ENCODE results near the gene SUMF2. TPM values are rescaled to one million over a fixed set of nuclear protein-coding genes. Genes with fewer than 3 reads are reported as not detected.
"Not testable (repeated sequence)": the region's sequence is repeated elsewhere in the genome, so short reads cannot be mapped to it uniquely, and the experiment has no call there.

SUMF2 gene
- total RNA-seq, 4 donors from 2014 or later, result 84.2 to 117 (median 88.6) TPM

DNA sequence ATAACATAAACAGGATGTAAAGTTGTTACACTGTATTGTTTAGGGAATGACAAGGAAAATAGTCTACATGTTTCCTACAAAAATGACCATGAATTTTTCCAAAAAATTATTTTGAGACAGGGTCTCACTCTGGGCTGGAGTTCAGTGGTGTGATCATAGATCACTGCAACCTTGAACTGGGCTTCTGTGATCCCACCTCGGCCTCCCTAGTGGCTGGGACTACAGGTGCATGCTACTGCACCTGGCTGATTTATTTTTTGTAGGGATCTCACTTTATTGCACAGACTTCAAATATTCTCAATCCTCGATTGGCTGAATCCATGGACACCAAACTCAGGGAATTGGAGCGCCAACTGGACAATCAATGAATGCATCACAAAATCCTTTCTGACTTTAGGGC lies 35.6 kb downstream of the SUMF2 start:
- H3K4me3 ChIP-seq, result no peak overlapping the region
- no peak overlapping the region for H3K27ac ChIP-seq
- H3K4me1 ChIP-seq, result peaks cover 0 to 28% (median 0%) of the 10 kb centered on the region in 3 donors
- TF ChIP-seq POLR2A (IDR thresholded peaks at IDR 0.05) (no peak), POLR2AphosphoS5 (IDR thresholded peaks at IDR 0.05) (no peak), EP300 (IDR thresholded peaks at IDR 0.05) (no peak)
- TF ChIP-seq, protein P1, sequence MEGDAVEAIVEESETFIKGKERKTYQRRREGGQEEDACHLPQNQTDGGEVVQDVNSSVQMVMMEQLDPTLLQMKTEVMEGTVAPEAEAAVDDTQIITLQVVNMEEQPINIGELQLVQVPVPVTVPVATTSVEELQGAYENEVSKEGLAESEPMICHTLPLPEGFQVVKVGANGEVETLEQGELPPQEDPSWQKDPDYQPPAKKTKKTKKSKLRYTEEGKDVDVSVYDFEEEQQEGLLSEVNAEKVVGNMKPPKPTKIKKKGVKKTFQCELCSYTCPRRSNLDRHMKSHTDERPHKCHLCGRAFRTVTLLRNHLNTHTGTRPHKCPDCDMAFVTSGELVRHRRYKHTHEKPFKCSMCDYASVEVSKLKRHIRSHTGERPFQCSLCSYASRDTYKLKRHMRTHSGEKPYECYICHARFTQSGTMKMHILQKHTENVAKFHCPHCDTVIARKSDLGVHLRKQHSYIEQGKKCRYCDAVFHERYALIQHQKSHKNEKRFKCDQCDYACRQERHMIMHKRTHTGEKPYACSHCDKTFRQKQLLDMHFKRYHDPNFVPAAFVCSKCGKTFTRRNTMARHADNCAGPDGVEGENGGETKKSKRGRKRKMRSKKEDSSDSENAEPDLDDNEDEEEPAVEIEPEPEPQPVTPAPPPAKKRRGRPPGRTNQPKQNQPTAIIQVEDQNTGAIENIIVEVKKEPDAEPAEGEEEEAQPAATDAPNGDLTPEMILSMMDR (IDR thresholded peaks at IDR 0.05), result no peak
- H3K36me3 ChIP-seq, result peaks cover 4 to 67% of the 10 kb centered on the region in 2 donors
- 90% methylated on average over 2 to 3 of the region's 3 CpGs for WGBS, 2 donors (ENCODE audit: low coverage in 1 of 2)
- no peaks in the 10 kb centered on the region for H3K9me3 ChIP-seq
- H3K27me3 ChIP-seq, result no peaks in the 10 kb centered on the region
- no peak for ATAC-seq

DNA sequence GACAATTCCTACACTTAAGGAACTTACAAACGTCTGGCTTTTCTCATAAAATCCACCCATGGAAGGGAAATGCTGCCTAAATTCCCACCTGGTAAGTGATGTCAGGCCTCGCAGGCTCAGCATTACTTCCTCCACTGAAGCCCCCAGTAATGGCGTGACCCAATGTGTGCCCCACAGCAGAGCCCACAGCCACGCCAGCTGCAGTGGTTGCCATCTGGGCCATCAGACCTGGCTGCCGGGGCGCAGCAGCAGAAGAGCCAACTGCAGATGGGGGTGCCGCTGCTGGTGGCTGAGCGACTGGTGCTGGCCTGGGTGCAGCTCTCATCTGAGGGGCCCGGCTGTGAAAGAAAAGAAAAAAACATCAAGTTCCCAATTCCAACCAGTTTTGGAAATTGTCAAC lies 40.1 kb downstream of the SUMF2 start:
- not testable (repeated sequence) for H3K27ac ChIP-seq, H3K4me3 ChIP-seq, H3K27me3 ChIP-seq, ATAC-seq, H3K9me3 ChIP-seq
- WGBS, 2 donors (ENCODE audit: low coverage in 1 of 2), result 17 to 68% methylated on average over 1 to 4 of the region's 9 CpGs
- Histone ChIP-seq H3K36me3 (peaks cover 4 to 56% of the 10 kb centered on the region in 2 donors), H3K4me1 (peaks cover 0 to 32% (median 8%) of the 10 kb centered on the region in 3 donors)

DNA sequence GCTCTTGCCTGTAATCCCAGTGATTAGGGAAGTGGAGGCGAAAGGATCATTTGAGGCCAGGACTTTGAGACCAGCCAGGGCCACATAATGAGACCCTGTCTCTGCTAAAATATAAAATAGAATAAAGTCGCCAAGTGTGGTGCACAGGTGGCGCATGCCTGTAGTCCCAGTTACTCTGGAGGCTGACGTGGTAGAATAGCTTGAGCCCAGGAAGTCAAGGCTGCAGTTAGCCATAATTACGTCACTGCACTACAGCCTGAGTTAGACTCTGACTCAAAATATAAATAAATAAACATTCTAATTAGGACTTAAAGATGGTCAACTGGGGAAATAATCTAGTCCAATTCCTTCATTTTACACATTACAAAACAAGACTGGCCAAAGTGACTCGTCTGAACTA lies 41.4 kb downstream of the SUMF2 start:
- Histone ChIP-seq H3K4me3 (peak overlapping the region; percentile 56 to 64), H3K9me3 (no peaks in the 10 kb centered on the region), H3K27me3 (no peaks in the 10 kb centered on the region), H3K36me3 (peaks cover 4 to 42% of the 10 kb centered on the region in 2 donors), H3K27ac (peak overlapping the region; percentile 51 to 92 (median 90)), H3K4me1 (peaks cover 0 to 32% (median 8%) of the 10 kb centered on the region in 3 donors)
- 15 to 18% methylated on average over 4 to 6 of the region's 6 CpGs for WGBS, 2 donors (ENCODE audit: low coverage in 1 of 2)
- no peak for TF ChIP-seq EP300 (IDR thresholded peaks at IDR 0.05)
- no peak for TF ChIP-seq POLR2AphosphoS5 (IDR thresholded peaks at IDR 0.05)
- TF ChIP-seq, protein P1 (IDR thresholded peaks at IDR 0.05), result no peak
- no peak for TF ChIP-seq POLR2A (IDR thresholded peaks at IDR 0.05)
- no peak for ATAC-seq

DNA sequence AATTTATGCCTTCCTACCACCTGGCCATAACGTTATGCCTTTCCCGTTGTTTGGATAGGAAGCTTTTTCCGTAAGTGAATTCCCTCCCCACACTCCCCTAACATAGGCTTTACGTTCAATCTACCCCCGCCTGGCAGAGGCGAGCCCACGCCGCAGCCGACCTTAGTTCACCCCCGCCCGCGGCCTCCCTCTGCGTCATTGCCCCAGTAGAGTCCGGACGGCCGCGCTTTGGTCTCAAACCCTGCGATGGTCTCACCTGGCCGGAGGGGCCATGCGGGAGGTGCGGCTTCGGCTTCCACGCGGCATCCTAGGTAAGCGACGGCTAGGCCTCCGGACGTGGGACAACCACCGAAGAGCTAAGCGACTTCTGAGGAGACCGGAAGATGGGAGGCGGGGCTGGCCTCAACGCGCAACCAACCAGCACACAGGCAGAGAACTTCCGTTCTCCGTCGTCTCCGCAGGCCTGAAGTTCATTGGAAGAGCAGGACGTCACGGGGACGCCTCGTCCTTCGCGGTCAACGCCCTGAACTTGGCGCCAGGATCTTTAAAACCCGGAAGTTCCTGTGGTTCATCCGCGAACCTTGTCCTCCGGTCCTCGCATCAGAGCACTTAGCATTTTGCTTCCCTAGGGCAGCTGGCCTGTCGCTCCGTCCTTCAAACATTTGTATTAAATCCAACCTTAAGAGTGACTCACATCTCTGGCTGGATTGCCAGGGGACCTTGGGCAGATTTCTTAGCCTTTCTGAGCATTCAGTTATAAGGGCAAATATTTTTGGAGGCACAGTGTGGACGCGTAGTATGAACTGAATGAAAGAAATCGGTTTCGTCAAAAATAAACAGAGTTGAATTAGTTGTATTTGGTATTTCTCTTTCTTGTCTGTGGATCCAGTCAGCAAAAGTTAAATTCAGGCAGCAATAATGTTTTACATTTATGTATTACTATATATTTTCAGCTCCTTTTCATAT lies 42.3 kb downstream of the SUMF2 start, which contains the start of gene CHCHD2:
Gene CHCHD2 (minus strand): TSS at position 369 of the 966 bp plus-strand sequence. CDS start 63 bp downstream, at position 306.
- peak; percentile 100 for ATAC-seq
- H3K4me3 ChIP-seq, result peak within 1 kb of the TSS; percentile 56 to 64
- 2 to 4% methylated on average over 18 to 29 of the region's 57 CpGs for WGBS, 2 donors (ENCODE audit: low coverage in 1 of 2)

DNA sequence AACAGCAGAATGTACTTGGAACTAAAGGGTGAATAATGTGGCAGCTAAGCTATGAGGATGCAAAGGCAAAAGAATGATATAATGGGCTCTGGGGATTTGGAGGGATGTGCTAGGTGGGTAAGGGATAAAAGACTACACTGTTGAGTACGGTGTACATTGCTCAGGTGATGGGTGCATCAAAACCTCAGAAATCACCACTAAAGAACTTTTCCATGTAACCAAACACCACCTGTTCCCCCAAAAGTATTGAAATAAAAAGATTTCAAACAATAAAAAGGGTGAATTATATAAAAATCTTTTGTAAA lies 43.8 kb downstream of the SUMF2 start:
- Histone ChIP-seq H3K4me3 (no peak overlapping the region), H3K4me1 (peaks cover 0 to 32% (median 8%) of the 10 kb centered on the region in 3 donors), H3K27me3 (no peaks in the 10 kb centered on the region), H3K27ac (no peak overlapping the region), H3K9me3 (no peaks in the 10 kb centered on the region), H3K36me3 (peaks cover 4 to 18% of the 10 kb centered on the region in 2 donors)
- TF ChIP-seq EP300 (IDR thresholded peaks at IDR 0.05) (no peak), POLR2AphosphoS5 (IDR thresholded peaks at IDR 0.05) (no peak), POLR2A (IDR thresholded peaks at IDR 0.05) (no peak)
- TF ChIP-seq, protein P1 (IDR thresholded peaks at IDR 0.05), result no peak
- WGBS, 2 donors (ENCODE audit: low coverage in 1 of 2), result 89 to 100% methylated on average over 1 of the region's 1 CpG
- ATAC-seq, result no peak

More for the DNA sequence above, 42.3 kb downstream of the SUMF2 start, which contains the start of gene CHCHD2:
- peak within 1 kb of the TSS; percentile 64 to 92 (median 90) for H3K27ac ChIP-seq
- TF ChIP-seq POLR2AphosphoS5 (IDR thresholded peaks at IDR 0.05), result peak; percentile 93
- TF ChIP-seq, protein P1 (IDR thresholded peaks at IDR 0.05), result no peak
- peak; percentile 82 to 85 for TF ChIP-seq POLR2A (IDR thresholded peaks at IDR 0.05)
- no peak for TF ChIP-seq EP300 (IDR thresholded peaks at IDR 0.05)
- H3K9me3 ChIP-seq, result no peaks in the 10 kb centered on the region
- peaks cover 0 to 32% (median 8%) of the 10 kb centered on the region in 3 donors for H3K4me1 ChIP-seq
- H3K36me3 ChIP-seq, result peaks cover 4 to 33% of the 10 kb centered on the region in 2 donors
- H3K27me3 ChIP-seq, result no peaks in the 10 kb centered on the region

All from gastroesophageal sphincter (tissue), 4 donors.